ENCODE results near the gene HS3ST6.

DNA sequence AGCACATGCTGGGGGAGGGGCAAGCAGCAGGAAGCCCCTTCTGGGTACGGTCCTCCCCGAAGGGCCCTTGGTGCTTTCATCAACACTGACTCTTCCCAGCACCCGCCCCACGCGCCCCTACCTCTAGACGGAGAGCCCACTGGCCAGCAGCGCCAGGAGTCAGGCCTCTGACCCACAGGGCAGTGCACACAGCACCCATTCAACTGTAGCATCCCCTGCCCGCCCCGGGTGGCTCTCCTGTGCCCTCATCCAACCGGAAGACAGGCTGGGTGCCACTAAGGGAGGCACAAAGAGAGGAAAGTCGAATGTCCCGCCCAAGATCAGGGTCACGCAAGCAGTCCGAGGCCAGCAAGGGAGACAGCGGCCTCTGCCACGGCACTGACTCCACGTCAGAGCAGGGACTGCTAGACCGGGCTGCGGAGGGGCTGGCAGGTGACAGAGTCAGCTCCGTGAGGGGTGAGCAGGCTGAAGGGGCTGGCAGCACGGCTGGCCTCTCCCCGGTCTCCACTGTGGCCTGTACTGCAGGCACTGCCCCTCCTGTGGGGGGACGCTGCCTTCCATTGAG is 15.0 kb upstream of the HS3ST6 start:
- TF ChIP-seq GATA3 (IDR thresholded peaks at IDR 0.05; ENCODE audit: low read depth, low read length), result no peak
- TF ChIP-seq GATA2 (IDR thresholded peaks at IDR 0.05; ENCODE audit: low read depth, low read length), result no peak
